Keratinocyte (primary cell): ENCODE measurements around the gene HNRNPLL. TPM values are rescaled to one million over a fixed set of nuclear protein-coding genes. Genes with fewer than 3 reads are reported as not detected.

Experiments used
- DNase-seq: peaks from one replicate; pipeline ENCODE4 v3.0.0-alpha.2; 2011; ENCODE audit warnings: low read depth, missing footprints, low spot score
- FAIRE-seq: peaks from 2 replicates; lab custom pipeline; 2011; peaks lifted over from hg19 to GRCh38; lab: Jason Lieb, UNC
- H2AFZ ChIP-seq: 2 replicates; pipeline ENCODE4 v1.6.0; 2012; ENCODE audit warnings: low read length, control low read depth, inconsistent platforms; ENCODE audit not compliant: control insufficient read depth
- H3K27ac ChIP-seq: 2 replicates; pipeline ENCODE4 v1.5.1; 2011; ENCODE audit warnings: low read length; ENCODE audit not compliant: control insufficient read depth, insufficient read depth
- H3K27me3 ChIP-seq: 3 replicates; pipeline ENCODE4 v1.6.0; 2011; ENCODE audit warnings: low read length; ENCODE audit not compliant: control insufficient read depth, insufficient read depth; ENCODE audit errors: extremely low read depth
- H3K36me3 ChIP-seq, 2 experiments: 2 replicates in 1 of 2; 3 replicates in 1 of 2; pipeline ENCODE4 v1.5.1; 2011; ENCODE audit warnings: low read length in 2 of 2, mild to moderate bottlenecking in 1 of 2; ENCODE audit not compliant: control insufficient read depth in 2 of 2, insufficient read depth in 2 of 2; ENCODE audit errors: extremely low read depth in 1 of 2
- H3K4me1 ChIP-seq: 3 replicates; pipeline ENCODE4 v1.5.1; 2011; ENCODE audit warnings: low read length; ENCODE audit not compliant: control insufficient read depth, insufficient read depth; ENCODE audit errors: extremely low read depth
- H3K4me2 ChIP-seq: 3 replicates; pipeline ENCODE4 v1.6.0; 2011; ENCODE audit warnings: low read depth, low read length; ENCODE audit not compliant: control insufficient read depth, insufficient read depth; ENCODE audit errors: extremely low read depth
- H3K4me3 ChIP-seq, 3 experiments: fragments of 200-600 bp in 1 of 3; sonication (generic) in 1 of 3; 2 replicates in 2 of 3; 3 replicates in 1 of 3; pipeline ENCODE4 v1.5.1; 2011 to 2016; ENCODE audit warnings: low read length in 3 of 3, mild to moderate bottlenecking in 3 of 3, control low read depth in 2 of 3, inconsistent platforms in 1 of 3, low read depth in 1 of 3, mixed read lengths in 1 of 3, mixed run types in 1 of 3, moderate library complexity in 1 of 3; ENCODE audit not compliant: control insufficient read depth in 2 of 3, insufficient read depth in 2 of 3; ENCODE audit errors: extremely low read depth in 1 of 3
- H3K79me2 ChIP-seq: 2 replicates; pipeline ENCODE4 v1.6.0; 2012; ENCODE audit warnings: low read length; ENCODE audit not compliant: control insufficient read depth, insufficient read depth
- H3K9ac ChIP-seq: 3 replicates; pipeline ENCODE4 v1.6.0; 2011; ENCODE audit warnings: low read length; ENCODE audit not compliant: control insufficient read depth, insufficient read depth; ENCODE audit errors: extremely low read depth
- H3K9me1 ChIP-seq: 3 replicates; pipeline ENCODE4 v1.6.0; 2011; ENCODE audit warnings: low read length; ENCODE audit not compliant: control insufficient read depth, insufficient read depth; ENCODE audit errors: extremely low read depth
- H3K9me3 ChIP-seq: 2 replicates; pipeline ENCODE4 v1.5.1; 2012; ENCODE audit warnings: low read depth, low read length; ENCODE audit not compliant: control insufficient read depth
- H4K20me1 ChIP-seq: 3 replicates; pipeline ENCODE4 v1.6.0; 2011; ENCODE audit warnings: low read length; ENCODE audit not compliant: control insufficient read depth, insufficient read depth; ENCODE audit errors: extremely low read depth
- EZH2 ChIP-seq: IDR thresholded peaks from one replicate; pipeline ENCODE4 v1.6.1; 2012; ENCODE audit warnings: inconsistent platforms, mild to moderate bottlenecking, low read length, moderate library complexity
- dilution Hi-C: fragments of 300-500 bp; cut with MboI; formaldehyde crosslinking; loops from one replicate; pipeline ENCODE4 v1.7.0; 2020; ENCODE audit warnings: low sequenced_read_pairs; ENCODE audit not compliant: extremely low pct_ligation_motif_present
- polyA plus RNA-seq, 5 experiments: library from polyadenylated mRNA; depleted of rRNA in 3 of 5; stranded (reverse) in 3 of 5; stranded (forward) in 1 of 5; unstranded in 1 of 5; fragments of >200 nt; gene quantifications; 1 replicate in 1 of 5; 2 replicates in 3 of 5; 3 replicates in 1 of 5; pipeline versions ENCODE4 v1.2.1 to v1.2.3, GENCODE V29; 2011 to 2012; ENCODE audit warnings: missing spikeins in 2 of 5, low read depth in 1 of 5, low replicate concordance in 1 of 5
- TF ChIP-seq, protein P1 (sequence below), 3 experiments: IDR thresholded peaks in 1 of 3; conservative IDR thresholded peaks in 1 of 3; optimal IDR thresholded peaks in 1 of 3; 2 replicates in 2 of 3; 3 replicates in 1 of 3; pipeline versions ENCODE3 to v1.5.1; 2011; ENCODE audit warnings: low read length in 3 of 3, mild to moderate bottlenecking in 3 of 3, moderate library complexity in 2 of 3, control low read depth in 1 of 3, inconsistent platforms in 1 of 3; ENCODE audit not compliant: insufficient read depth in 2 of 3; ENCODE audit errors: extremely low read depth in 1 of 3

HNRNPLL gene
- polyA plus RNA-seq, 1 donor (not counting 4 experiments of a cell fraction or from before 2014, with no cell fraction given): 53.8 TPM

GRCh38 chr2:38551171-38551570 is 51.6 kb downstream of the HNRNPLL start:
- H3K9me1 ChIP-seq: no peaks in the 10 kb centered on the region
- no peaks in the 10 kb centered on the region for H3K9me3 ChIP-seq
- dilution Hi-C loops: loop anchor here (25.0 kb wide), 1 partner anchor 186 kb away; no protein-coding TSS in a partner anchor
- no peak for TF ChIP-seq EZH2
- TF ChIP-seq, protein P1, sequence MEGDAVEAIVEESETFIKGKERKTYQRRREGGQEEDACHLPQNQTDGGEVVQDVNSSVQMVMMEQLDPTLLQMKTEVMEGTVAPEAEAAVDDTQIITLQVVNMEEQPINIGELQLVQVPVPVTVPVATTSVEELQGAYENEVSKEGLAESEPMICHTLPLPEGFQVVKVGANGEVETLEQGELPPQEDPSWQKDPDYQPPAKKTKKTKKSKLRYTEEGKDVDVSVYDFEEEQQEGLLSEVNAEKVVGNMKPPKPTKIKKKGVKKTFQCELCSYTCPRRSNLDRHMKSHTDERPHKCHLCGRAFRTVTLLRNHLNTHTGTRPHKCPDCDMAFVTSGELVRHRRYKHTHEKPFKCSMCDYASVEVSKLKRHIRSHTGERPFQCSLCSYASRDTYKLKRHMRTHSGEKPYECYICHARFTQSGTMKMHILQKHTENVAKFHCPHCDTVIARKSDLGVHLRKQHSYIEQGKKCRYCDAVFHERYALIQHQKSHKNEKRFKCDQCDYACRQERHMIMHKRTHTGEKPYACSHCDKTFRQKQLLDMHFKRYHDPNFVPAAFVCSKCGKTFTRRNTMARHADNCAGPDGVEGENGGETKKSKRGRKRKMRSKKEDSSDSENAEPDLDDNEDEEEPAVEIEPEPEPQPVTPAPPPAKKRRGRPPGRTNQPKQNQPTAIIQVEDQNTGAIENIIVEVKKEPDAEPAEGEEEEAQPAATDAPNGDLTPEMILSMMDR (optimal IDR thresholded peaks at IDR 0.05 in 1 of 3, IDR thresholded peaks at IDR 0.05 in 1 of 3, conservative IDR thresholded peaks at IDR 0.05 in 1 of 3; ENCODE audit: extremely low read depth in 1 of 3, insufficient read depth in 2 of 3, low read length in 3 of 3): no peak
- H3K4me2 ChIP-seq: no peak overlapping the region
- H4K20me1 ChIP-seq: no peaks in the 10 kb centered on the region
- H3K79me2 ChIP-seq: no peaks in the 10 kb centered on the region
- H3K4me1 ChIP-seq: no peaks in the 10 kb centered on the region
- FAIRE-seq: no peak
- no peak overlapping the region for H3K27ac ChIP-seq
- H3K4me3 ChIP-seq: no peak overlapping the region
- DNase-seq: no peak
- peaks cover 0 to 3% of the 10 kb centered on the region in 2 experiments for H3K36me3 ChIP-seq
- no peaks in the 10 kb centered on the region for H3K27me3 ChIP-seq
- H2AFZ ChIP-seq: no peak overlapping the region
- H3K9ac ChIP-seq: no peak overlapping the region

DNA sequence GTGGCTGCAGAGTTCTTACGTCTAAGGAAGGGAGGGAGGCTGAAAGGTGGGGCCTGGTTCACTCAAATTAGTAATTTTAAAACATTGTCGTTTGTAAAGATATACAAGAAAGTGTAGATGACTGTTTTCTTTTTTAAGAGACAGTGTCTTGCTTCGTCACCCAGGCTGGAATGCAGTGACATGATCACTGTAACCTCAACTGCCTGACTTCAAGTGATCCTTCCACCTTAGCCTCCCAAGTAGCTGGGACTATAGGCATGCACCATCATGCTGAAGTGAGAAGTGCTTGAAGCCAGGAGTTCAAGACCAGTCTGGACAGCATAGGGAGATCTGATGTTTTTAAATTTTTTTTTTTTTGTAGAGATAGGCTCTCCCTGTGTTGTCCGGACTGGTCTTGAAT is 52.9 kb downstream of the HNRNPLL start:
- Histone ChIP-seq H3K4me2 (no peak overlapping the region), H3K9ac (no peak overlapping the region), H2AFZ (no peak overlapping the region), H3K9me1 (no peaks in the 10 kb centered on the region), H3K4me1 (no peaks in the 10 kb centered on the region), H3K79me2 (no peaks in the 10 kb centered on the region), H3K27ac (no peak overlapping the region), H3K4me3 (no peak overlapping the region), H3K27me3 (no peaks in the 10 kb centered on the region), H4K20me1 (no peaks in the 10 kb centered on the region), H3K36me3 (peaks cover 0 to 3% of the 10 kb centered on the region in 2 experiments), H3K9me3 (no peaks in the 10 kb centered on the region)
- DNase-seq (no peak), FAIRE-seq (no peak)
- no peak for TF ChIP-seq EZH2
- TF ChIP-seq, protein P1 (optimal IDR thresholded peaks at IDR 0.05 in 1 of 3, IDR thresholded peaks at IDR 0.05 in 1 of 3, conservative IDR thresholded peaks at IDR 0.05 in 1 of 3; ENCODE audit: extremely low read depth in 1 of 3, insufficient read depth in 2 of 3, low read length in 3 of 3): no peak
- dilution Hi-C loops: loop anchor here (25.0 kb wide), 1 partner anchor 187 kb away; no protein-coding TSS in a partner anchor
